Measurements from ENCODE around the gene TFAM.

TFAM gene

GRCh38 chr10:58384095-58384494, 1.1 kb upstream of the TFAM start:
- no peaks in the 10 kb centered on the region for H3K27me3 ChIP-seq (ENCODE audit: control insufficient read depth, insufficient read depth, low read length)
- peak overlapping the region; percentile 85 for H3K9ac ChIP-seq (ENCODE audit: low read length)
- no peaks in the 10 kb centered on the region for H3K9me3 ChIP-seq (ENCODE audit: control insufficient read depth, low read length)
- H3K4me3 ChIP-seq (ENCODE audit: low read length), result no peak overlapping the region
- peaks cover 18% of the 10 kb centered on the region for H3K4me1 ChIP-seq (ENCODE audit: control insufficient read depth, insufficient read depth, low read length)
- no peaks in the 10 kb centered on the region for H3K36me3 ChIP-seq (ENCODE audit: control insufficient read depth, insufficient read depth, low read length)

- Histone ChIP-seq H3K4me1 (ENCODE audit: control insufficient read depth, insufficient read depth, low read length) (peaks cover 18% of the 10 kb centered on the region), H3K9ac (ENCODE audit: low read length) (peak overlapping the region; percentile 85), H3K4me3 (ENCODE audit: low read length) (peak overlapping the region; percentile 93), H3K9me3 (ENCODE audit: control insufficient read depth, low read length) (no peaks in the 10 kb centered on the region), H3K36me3 (ENCODE audit: control insufficient read depth, insufficient read depth, low read length) (no peaks in the 10 kb centered on the region), H3K27me3 (ENCODE audit: control insufficient read depth, insufficient read depth, low read length) (no peaks in the 10 kb centered on the region)
Observed at GRCh38 chr10:58384544-58384998, 639 bp upstream of the TFAM start.

- Histone ChIP-seq H3K36me3 (ENCODE audit: control insufficient read depth, insufficient read depth, low read length) (no peaks in the 10 kb centered on the region), H3K9ac (ENCODE audit: low read length) (peak overlapping the region; percentile 85), H3K4me3 (ENCODE audit: low read length) (peak overlapping the region; percentile 93), H3K27me3 (ENCODE audit: control insufficient read depth, insufficient read depth, low read length) (no peaks in the 10 kb centered on the region), H3K9me3 (ENCODE audit: control insufficient read depth, low read length) (no peaks in the 10 kb centered on the region), H3K4me1 (ENCODE audit: control insufficient read depth, insufficient read depth, low read length) (peaks cover 18% of the 10 kb centered on the region)
Observed at GRCh38 chr10:58385784-58386112, 538 bp downstream of the TFAM start.

- no peaks in the 10 kb centered on the region for H3K9me3 ChIP-seq (ENCODE audit: control insufficient read depth, low read length)
- H3K36me3 ChIP-seq (ENCODE audit: control insufficient read depth, insufficient read depth, low read length), result no peaks in the 10 kb centered on the region
- H3K9ac ChIP-seq (ENCODE audit: low read length), result no peak overlapping the region
- no peaks in the 10 kb centered on the region for H3K27me3 ChIP-seq (ENCODE audit: control insufficient read depth, insufficient read depth, low read length)
- H3K4me3 ChIP-seq (ENCODE audit: low read length), result no peak overlapping the region
- H3K4me1 ChIP-seq (ENCODE audit: control insufficient read depth, insufficient read depth, low read length), result peaks cover 18% of the 10 kb centered on the region
Observed at GRCh38 chr10:58389024-58389423, 3.8 kb downstream of the TFAM start.

GRCh38 chr10:58393317-58393716, 8.1 kb downstream of the TFAM start:
- H3K36me3 ChIP-seq (ENCODE audit: control insufficient read depth, insufficient read depth, low read length), result no peaks in the 10 kb centered on the region
- H3K4me3 ChIP-seq (ENCODE audit: low read length), result no peak overlapping the region
- no peak overlapping the region for H3K9ac ChIP-seq (ENCODE audit: low read length)
- H3K4me1 ChIP-seq (ENCODE audit: control insufficient read depth, insufficient read depth, low read length), result peaks cover 2% of the 10 kb centered on the region
- H3K27me3 ChIP-seq (ENCODE audit: control insufficient read depth, insufficient read depth, low read length), result no peaks in the 10 kb centered on the region
- H3K9me3 ChIP-seq (ENCODE audit: control insufficient read depth, low read length), result no peaks in the 10 kb centered on the region

- no peak overlapping the region for H3K9ac ChIP-seq (ENCODE audit: low read length)
- no peak overlapping the region for H3K4me3 ChIP-seq (ENCODE audit: low read length)
- no peaks in the 10 kb centered on the region for H3K36me3 ChIP-seq (ENCODE audit: control insufficient read depth, insufficient read depth, low read length)
- no peaks in the 10 kb centered on the region for H3K4me1 ChIP-seq (ENCODE audit: control insufficient read depth, insufficient read depth, low read length)
- H3K9me3 ChIP-seq (ENCODE audit: control insufficient read depth, low read length), result no peaks in the 10 kb centered on the region
- no peaks in the 10 kb centered on the region for H3K27me3 ChIP-seq (ENCODE audit: control insufficient read depth, insufficient read depth, low read length)
Observed at GRCh38 chr10:58394471-58394870, 9.3 kb downstream of the TFAM start.

- no peak overlapping the region for H3K9ac ChIP-seq (ENCODE audit: low read length)
- no peak overlapping the region for H3K4me3 ChIP-seq (ENCODE audit: low read length)
- no peaks in the 10 kb centered on the region for H3K36me3 ChIP-seq (ENCODE audit: control insufficient read depth, insufficient read depth, low read length)
- H3K4me1 ChIP-seq (ENCODE audit: control insufficient read depth, insufficient read depth, low read length), result no peaks in the 10 kb centered on the region
- no peaks in the 10 kb centered on the region for H3K27me3 ChIP-seq (ENCODE audit: control insufficient read depth, insufficient read depth, low read length)
- no peaks in the 10 kb centered on the region for H3K9me3 ChIP-seq (ENCODE audit: control insufficient read depth, low read length)
Observed at GRCh38 chr10:58396057-58396456, 10.8 kb downstream of the TFAM start.

GRCh38 chr10:58397830-58398229, 12.6 kb downstream of the TFAM start:
- Histone ChIP-seq H3K36me3 (ENCODE audit: control insufficient read depth, insufficient read depth, low read length) (no peaks in the 10 kb centered on the region), H3K27me3 (ENCODE audit: control insufficient read depth, insufficient read depth, low read length) (no peaks in the 10 kb centered on the region)

GRCh38 chr10:58399410-58399809, 14.2 kb downstream of the TFAM start:
- H3K36me3 ChIP-seq (ENCODE audit: control insufficient read depth, insufficient read depth, low read length), result no peaks in the 10 kb centered on the region
- no peaks in the 10 kb centered on the region for H3K4me1 ChIP-seq (ENCODE audit: control insufficient read depth, insufficient read depth, low read length)
- no peak overlapping the region for H3K4me3 ChIP-seq (ENCODE audit: low read length)
- H3K9me3 ChIP-seq (ENCODE audit: control insufficient read depth, low read length), result no peaks in the 10 kb centered on the region
- H3K27me3 ChIP-seq (ENCODE audit: control insufficient read depth, insufficient read depth, low read length), result no peaks in the 10 kb centered on the region
- no peak overlapping the region for H3K9ac ChIP-seq (ENCODE audit: low read length)

More at GRCh38 chr10:58397830-58398229, 12.6 kb downstream of the TFAM start:
- no peak overlapping the region for H3K9ac ChIP-seq (ENCODE audit: low read length)
- H3K4me3 ChIP-seq (ENCODE audit: low read length), result no peak overlapping the region
- H3K4me1 ChIP-seq (ENCODE audit: control insufficient read depth, insufficient read depth, low read length), result no peaks in the 10 kb centered on the region
- H3K9me3 ChIP-seq (ENCODE audit: control insufficient read depth, low read length), result no peaks in the 10 kb centered on the region

GRCh38 chr10:58400609-58401008, 15.4 kb downstream of the TFAM start:
- Histone ChIP-seq H3K4me1 (ENCODE audit: control insufficient read depth, insufficient read depth, low read length) (no peaks in the 10 kb centered on the region), H3K27me3 (ENCODE audit: control insufficient read depth, insufficient read depth, low read length) (no peaks in the 10 kb centered on the region), H3K4me3 (ENCODE audit: low read length) (no peak overlapping the region), H3K9me3 (ENCODE audit: control insufficient read depth, low read length) (no peaks in the 10 kb centered on the region), H3K36me3 (ENCODE audit: control insufficient read depth, insufficient read depth, low read length) (no peaks in the 10 kb centered on the region), H3K9ac (ENCODE audit: low read length) (no peak overlapping the region)

GRCh38 chr10:58404001-58404400, 18.8 kb downstream of the TFAM start:
- no peaks in the 10 kb centered on the region for H3K27me3 ChIP-seq (ENCODE audit: control insufficient read depth, insufficient read depth, low read length)
- no peaks in the 10 kb centered on the region for H3K9me3 ChIP-seq (ENCODE audit: control insufficient read depth, low read length)
- H3K4me1 ChIP-seq (ENCODE audit: control insufficient read depth, insufficient read depth, low read length), result no peaks in the 10 kb centered on the region
- H3K36me3 ChIP-seq (ENCODE audit: control insufficient read depth, insufficient read depth, low read length), result no peaks in the 10 kb centered on the region
- no peak overlapping the region for H3K9ac ChIP-seq (ENCODE audit: low read length)
- no peak overlapping the region for H3K4me3 ChIP-seq (ENCODE audit: low read length)

- no peaks in the 10 kb centered on the region for H3K9me3 ChIP-seq (ENCODE audit: control insufficient read depth, low read length)
Observed at GRCh38 chr10:58409956-58410610, 24.9 kb downstream of the TFAM start.

GRCh38 chr10:58412502-58412961, 27.3 kb downstream of the TFAM start:
- H3K36me3 ChIP-seq (ENCODE audit: control insufficient read depth, insufficient read depth, low read length), result no peaks in the 10 kb centered on the region
- no peak overlapping the region for H3K4me3 ChIP-seq (ENCODE audit: low read length)
- no peak overlapping the region for H3K9ac ChIP-seq (ENCODE audit: low read length)
- no peaks in the 10 kb centered on the region for H3K9me3 ChIP-seq (ENCODE audit: control insufficient read depth, low read length)
- H3K4me1 ChIP-seq (ENCODE audit: control insufficient read depth, insufficient read depth, low read length), result no peaks in the 10 kb centered on the region
- no peaks in the 10 kb centered on the region for H3K27me3 ChIP-seq (ENCODE audit: control insufficient read depth, insufficient read depth, low read length)

More at GRCh38 chr10:58409956-58410610, 24.9 kb downstream of the TFAM start:
- H3K4me3 ChIP-seq (ENCODE audit: low read length), result no peak overlapping the region
- H3K27me3 ChIP-seq (ENCODE audit: control insufficient read depth, insufficient read depth, low read length), result no peaks in the 10 kb centered on the region
- no peaks in the 10 kb centered on the region for H3K4me1 ChIP-seq (ENCODE audit: control insufficient read depth, insufficient read depth, low read length)
- H3K36me3 ChIP-seq (ENCODE audit: control insufficient read depth, insufficient read depth, low read length), result no peaks in the 10 kb centered on the region
- H3K9ac ChIP-seq (ENCODE audit: low read length), result no peak overlapping the region
